Measurements from ENCODE around the gene PPP2R2C. TPM values are rescaled to one million over a fixed set of nuclear protein-coding genes. Genes with fewer than 3 reads are reported as not detected.

The PPP2R2C gene
- total RNA-seq, 6 experiments from 2014 or later: 0.12 to 0.27 TPM; not detected in 4

- no peak for ATAC-seq
- no peak for DNase-seq
- Histone ChIP-seq H3K4me3 (no peak overlapping the region), H3K4me1 (no peaks in the 10 kb centered on the region), H3K36me3 (no peaks in the 10 kb centered on the region), H3K9me3 (no peaks in the 10 kb centered on the region), H3K27me3 (no peaks in the 10 kb centered on the region), H3K27ac (no peak overlapping the region)
- intact Hi-C loops (cut with DNase I): no loop called here
- no peak for TF ChIP-seq CTCF (IDR thresholded peaks at IDR 0.05)
- no peak for TF ChIP-seq POLR2A (IDR thresholded peaks at IDR 0.05)
- 94% methylated on average over 8 of the region's 25 CpGs for WGBS (ENCODE audit: insufficient coverage, low coverage, low lambda C conversion rate, missing lambda C conversion rate)
Measured at GRCh38 chr4:6290769-6291547, 181.5 kb downstream of the PPP2R2C start.

GRCh38 chr4:6290256-6290655 is 182.2 kb downstream of the PPP2R2C start:
- 100% methylated on average over 2 of the region's 7 CpGs for WGBS (ENCODE audit: insufficient coverage, low coverage, low lambda C conversion rate, missing lambda C conversion rate)
- DNase-seq (no peak), ATAC-seq (no peak)
- intact Hi-C loops (cut with DNase I): no loop called here
- Histone ChIP-seq H3K9me3 (no peaks in the 10 kb centered on the region), H3K4me1 (no peaks in the 10 kb centered on the region), H3K27ac (no peak overlapping the region), H3K4me3 (no peak overlapping the region), H3K36me3 (no peaks in the 10 kb centered on the region), H3K27me3 (no peaks in the 10 kb centered on the region)
- TF ChIP-seq POLR2A (IDR thresholded peaks at IDR 0.05) (no peak), CTCF (IDR thresholded peaks at IDR 0.05) (no peak)

- no peak overlapping the region for H3K4me3 ChIP-seq
- no peak overlapping the region for H3K27ac ChIP-seq
- DNase-seq (no peak), ATAC-seq (no peak)
- TF ChIP-seq CTCF (IDR thresholded peaks at IDR 0.05) (no peak), POLR2A (IDR thresholded peaks at IDR 0.05) (no peak)
- WGBS (ENCODE audit: insufficient coverage, low coverage, low lambda C conversion rate, missing lambda C conversion rate): no CpG with 5 or more reads among the region's 15 CpGs
- no peaks in the 10 kb centered on the region for H3K9me3 ChIP-seq
- no peaks in the 10 kb centered on the region for H3K36me3 ChIP-seq
- intact Hi-C loops (cut with DNase I): no loop called here
- no peaks in the 10 kb centered on the region for H3K4me1 ChIP-seq
- H3K27me3 ChIP-seq: no peaks in the 10 kb centered on the region
Measured at GRCh38 chr4:6288871-6289270, 183.5 kb downstream of the PPP2R2C start.

GRCh38 chr4:6288342-6288741 is 184.1 kb downstream of the PPP2R2C start:
- intact Hi-C loops (cut with DNase I): no loop called here
- no peak overlapping the region for H3K27ac ChIP-seq
- DNase-seq: no peak
- no peak overlapping the region for H3K4me3 ChIP-seq
- no peaks in the 10 kb centered on the region for H3K4me1 ChIP-seq
- TF ChIP-seq POLR2A (IDR thresholded peaks at IDR 0.05) (no peak), CTCF (IDR thresholded peaks at IDR 0.05) (no peak)
- H3K27me3 ChIP-seq: no peaks in the 10 kb centered on the region
- no peaks in the 10 kb centered on the region for H3K9me3 ChIP-seq
- ATAC-seq: no peak
- H3K36me3 ChIP-seq: no peaks in the 10 kb centered on the region
- WGBS (ENCODE audit: insufficient coverage, low coverage, low lambda C conversion rate, missing lambda C conversion rate): 94% methylated on average over 5 of the region's 5 CpGs

All from right lobe of liver (tissue), 6 donors.